ENCODE data around the gene ANKRD9. TPM values are rescaled to one million over a fixed set of nuclear protein-coding genes. Genes with fewer than 3 reads are reported as not detected.
A peak's percentile ranks its signal among the peaks of the same experiment; 100 is the strongest.

ANKRD9 gene
- total and polyA plus RNA-seq, 2 of the 13 experiments (the other 11 are each of a cell fraction or from before 2014, with no cell fraction given), result 10.0 to 15.0 TPM

DNA sequence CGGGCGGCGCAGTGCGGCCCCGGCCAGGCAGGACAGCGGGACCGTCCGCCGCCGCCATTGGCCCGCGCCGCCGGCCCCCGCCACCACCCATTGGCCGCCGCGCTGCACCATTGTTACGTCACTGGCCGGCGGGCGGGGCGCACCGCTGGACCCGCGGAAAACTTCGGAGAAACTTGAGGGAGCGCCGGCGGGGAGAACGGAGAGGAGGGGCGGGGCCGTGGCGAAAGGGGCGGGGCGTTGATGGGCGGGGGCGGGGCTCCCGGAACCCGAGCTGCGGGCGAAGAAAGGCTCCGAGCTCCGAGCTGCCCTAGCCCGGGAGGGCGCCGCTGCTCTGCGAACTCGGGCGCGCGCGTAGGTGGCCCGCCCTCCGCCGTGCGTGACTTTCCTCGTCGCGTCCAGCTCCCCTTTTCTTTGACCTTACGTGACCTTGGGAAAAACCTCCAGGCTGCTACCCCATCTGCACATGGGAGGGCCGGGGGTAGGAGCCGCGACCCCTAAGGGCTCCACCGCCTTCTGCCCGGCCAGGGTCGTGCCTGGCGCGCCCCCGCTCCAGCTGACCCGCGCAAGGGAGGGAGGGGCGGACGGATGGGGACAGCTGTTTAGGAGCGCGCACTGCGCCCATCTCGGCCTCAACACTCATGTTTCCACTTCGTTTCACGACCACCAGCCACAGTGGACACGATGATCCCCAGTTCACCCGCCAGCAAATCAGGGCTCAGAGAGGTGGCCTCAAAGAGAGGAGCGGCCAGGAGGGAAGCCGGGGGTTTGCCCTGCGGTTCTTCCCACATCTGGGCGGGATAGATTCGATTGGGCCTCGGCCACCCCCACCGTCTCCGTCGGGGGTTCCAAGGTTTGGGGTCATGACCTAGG, at the start of gene ANKRD9 (continued):
- TF ChIP-seq, protein P1, sequence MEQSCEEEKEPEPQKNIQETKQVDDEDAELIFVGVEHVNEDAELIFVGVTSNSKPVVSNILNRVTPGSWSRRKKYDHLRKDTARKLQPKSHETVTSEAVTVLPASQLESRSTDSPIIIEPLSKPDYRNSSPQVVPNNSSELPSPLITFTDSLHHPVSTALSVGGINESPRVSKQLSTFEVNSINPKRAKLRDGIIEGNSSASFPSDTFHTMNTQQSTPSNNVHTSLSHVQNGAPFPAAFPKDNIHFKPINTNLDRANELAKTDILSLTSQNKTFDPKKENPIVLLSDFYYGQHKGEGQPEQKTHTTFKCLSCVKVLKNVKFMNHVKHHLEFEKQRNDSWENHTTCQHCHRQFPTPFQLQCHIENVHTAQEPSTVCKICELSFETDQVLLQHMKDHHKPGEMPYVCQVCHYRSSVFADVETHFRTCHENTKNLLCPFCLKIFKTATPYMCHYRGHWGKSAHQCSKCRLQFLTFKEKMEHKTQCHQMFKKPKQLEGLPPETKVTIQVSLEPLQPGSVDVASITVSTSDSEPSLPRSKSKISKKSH (CRISPR knock-in tag; IDR thresholded peaks at IDR 0.05; ENCODE audit: borderline replicate concordance), result no peak; the same call in 1 of the 2 replicates
- TF ChIP-seq DPF2 (CRISPR knock-in tag; IDR thresholded peaks at IDR 0.05; ENCODE audit: borderline replicate concordance, low read depth) (no peak), ZNF24 (IDR thresholded peaks at IDR 0.05) (no peak), NR1H2 (CRISPR knock-in tag; IDR thresholded peaks at IDR 0.05; ENCODE audit: borderline replicate concordance, low read depth) (no peak; the same call in 1 of the 2 replicates), ZNF17 (CRISPR knock-in tag; IDR thresholded peaks at IDR 0.05) (no peak), ZNF749 (CRISPR knock-in tag; IDR thresholded peaks at IDR 0.05; ENCODE audit: borderline replicate concordance) (no peak), ZNF318 (CRISPR knock-in tag; IDR thresholded peaks at IDR 0.05) (0 out of 2 replicates have a peak, but pooled peaks have one; percentile 34), FOXA1 (IDR thresholded peaks at IDR 0.05) (no peak), FOXA1 (CRISPR knock-in tag; IDR thresholded peaks at IDR 0.05) (no peak), SIX4 (CRISPR knock-in tag; IDR thresholded peaks at IDR 0.05) (no peak), ZNF432 (CRISPR knock-in tag; IDR thresholded peaks at IDR 0.05; ENCODE audit: borderline replicate concordance) (no peak)
- TF ChIP-seq, protein P2, sequence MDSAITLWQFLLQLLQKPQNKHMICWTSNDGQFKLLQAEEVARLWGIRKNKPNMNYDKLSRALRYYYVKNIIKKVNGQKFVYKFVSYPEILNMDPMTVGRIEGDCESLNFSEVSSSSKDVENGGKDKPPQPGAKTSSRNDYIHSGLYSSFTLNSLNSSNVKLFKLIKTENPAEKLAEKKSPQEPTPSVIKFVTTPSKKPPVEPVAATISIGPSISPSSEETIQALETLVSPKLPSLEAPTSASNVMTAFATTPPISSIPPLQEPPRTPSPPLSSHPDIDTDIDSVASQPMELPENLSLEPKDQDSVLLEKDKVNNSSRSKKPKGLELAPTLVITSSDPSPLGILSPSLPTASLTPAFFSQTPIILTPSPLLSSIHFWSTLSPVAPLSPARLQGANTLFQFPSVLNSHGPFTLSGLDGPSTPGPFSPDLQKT (CRISPR knock-in tag; IDR thresholded peaks at IDR 0.05; ENCODE audit: borderline replicate concordance), result no peak
